GM23338 (cell line): Measurements from ENCODE around the gene SF3B2. TPM values are rescaled to one million over a fixed set of nuclear protein-coding genes. Genes with fewer than 3 reads are reported as not detected.
"Not testable (repeated sequence)": the region's sequence is repeated elsewhere in the genome, so short reads cannot be mapped to it uniquely, and the experiment has no call there.

ENCODE experiments used
- ATAC-seq: fragments of 200-7000 bp; cut with Tn5 transposase; 3 replicates; pipeline ENCODE4 v1.9.1; 2020
- DNase-seq: peaks from one replicate; pipeline ENCODE4 v3.0.0-alpha.2; 2015; ENCODE audit warnings: low spot score
- H2AFZ ChIP-seq: fragments of 200-600 bp; sonication (generic); 2 replicates; pipeline ENCODE4 v1.8.0; 2016; ENCODE audit warnings: antibody characterized with exemption, mild to moderate bottlenecking, moderate library complexity
- H3F3A ChIP-seq: fragments of 200-600 bp; sonication (generic); replicated peaks from 2 replicates; pipeline ENCODE4 v1.8.0; 2017; ENCODE audit warnings: antibody characterized with exemption, mixed run types, low read depth
- H3K27ac ChIP-seq: fragments of 200-600 bp; sonication (generic); 2 replicates; pipeline ENCODE4 v1.6.1; 2016; ENCODE audit warnings: low read depth
- H3K27me3 ChIP-seq: fragments of 200-600 bp; sonication (generic); 2 replicates; pipeline ENCODE4 v1.8.0; 2016; ENCODE audit warnings: mild to moderate bottlenecking, mixed run types, moderate library complexity; ENCODE audit not compliant: insufficient read depth
- H3K36me3 ChIP-seq: fragments of 200-600 bp; sonication (generic); 2 replicates; pipeline ENCODE4 v1.8.0; 2016; ENCODE audit warnings: mild to moderate bottlenecking; ENCODE audit not compliant: insufficient read depth
- H3K4me1 ChIP-seq: fragments of 200-600 bp; sonication (generic); 2 replicates; pipeline ENCODE4 v1.8.0; 2016; ENCODE audit warnings: mild to moderate bottlenecking, moderate library complexity; ENCODE audit not compliant: insufficient read depth
- H3K4me2 ChIP-seq: fragments of 200-600 bp; sonication (generic); 2 replicates; pipeline ENCODE4 v1.7.1; 2017; ENCODE audit warnings: mixed run types
- H3K4me3 ChIP-seq: fragments of 200-600 bp; sonication (generic); 2 replicates; pipeline ENCODE4 v1.6.1; 2016; ENCODE audit warnings: mixed run types
- H3K79me2 ChIP-seq: fragments of 200-600 bp; sonication (generic); replicated peaks from 2 replicates; pipeline ENCODE4 v1.8.0; 2017; ENCODE audit warnings: mild to moderate bottlenecking; ENCODE audit not compliant: insufficient read depth
- H3K9me2 ChIP-seq: fragments of 200-600 bp; sonication (generic); 2 replicates; pipeline ENCODE4 v1.8.0; 2017; ENCODE audit not compliant: insufficient read depth
- H4K20me1 ChIP-seq: fragments of 200-600 bp; sonication (generic); replicated peaks from 2 replicates; pipeline ENCODE4 v1.8.0; 2017; ENCODE audit warnings: mild to moderate bottlenecking; ENCODE audit not compliant: insufficient read depth
- H3K27ac Mint-ChIP-seq: 2 replicates; pipeline ENCODE4 v1.8.0; 2020; ENCODE audit warnings: inconsistent platforms, mild to moderate bottlenecking, moderate library complexity, mixed read lengths
- H3K27me3 Mint-ChIP-seq: 3 replicates; pipeline ENCODE4 v1.8.0; 2022; ENCODE audit warnings: low read depth, mild to moderate bottlenecking, moderate library complexity, mixed read lengths, inconsistent platforms; ENCODE audit not compliant: insufficient read depth, poor library complexity
- H3K36me3 Mint-ChIP-seq: 3 replicates; pipeline ENCODE4 v1.8.0; 2021; ENCODE audit warnings: low read depth, mild to moderate bottlenecking, inconsistent platforms, moderate library complexity, mixed read lengths
- H3K4me1 Mint-ChIP-seq: 3 replicates; pipeline ENCODE4 v1.8.0; 2020; ENCODE audit warnings: mild to moderate bottlenecking, inconsistent platforms, mixed read lengths
- H3K4me3 Mint-ChIP-seq: 3 replicates; pipeline ENCODE4 v1.8.0; 2021; ENCODE audit warnings: moderate library complexity, mild to moderate bottlenecking, inconsistent platforms, mixed read lengths
- H3K9me3 Mint-ChIP-seq: 3 replicates; pipeline ENCODE4 v1.8.0; 2020; ENCODE audit warnings: moderate library complexity, mild to moderate bottlenecking, inconsistent platforms, mixed read lengths
- CREB1 ChIP-seq: fragments of 250-450 bp; sonication (Bioruptor Pico); IDR thresholded peaks from 2 replicates; pipeline ENCODE4 v1.5.0; 2020; ENCODE audit warnings: low read depth, mild to moderate bottlenecking, moderate library complexity
- CTCF ChIP-seq, 2 experiments: fragments of 200-600 bp in 1 of 2; sonication (generic) in 1 of 2; conservative IDR thresholded peaks; 2 replicates each; pipeline versions ENCODE4 v1.5.1 to v1.6.1; 2016 to 2017; ENCODE audit warnings: antibody characterized with exemption in 2 of 2, low read depth in 2 of 2, mild to moderate bottlenecking in 2 of 2, moderate library complexity in 1 of 2
- ETS1 ChIP-seq: IDR thresholded peaks from 2 replicates; pipeline ENCODE4 v1.6.1; 2016; ENCODE audit warnings: antibody characterized with exemption
- EZH2 ChIP-seq: fragments of 200-600 bp; sonication (generic); IDR thresholded peaks from one replicate; pipeline ENCODE4 v1.8.0; 2017; ENCODE audit warnings: antibody characterized with exemption, mild to moderate bottlenecking, low read depth; ENCODE audit not compliant: unreplicated experiment
- POLR2AphosphoS5 ChIP-seq: IDR thresholded peaks from 2 replicates; pipeline ENCODE4 v1.6.1; 2016; ENCODE audit warnings: antibody characterized with exemption, low read depth
- STAT1 ChIP-seq: IDR thresholded peaks from one replicate; pipeline ENCODE4 v1.6.1; 2016; ENCODE audit warnings: antibody characterized with exemption; ENCODE audit not compliant: unreplicated experiment
- polyA plus RNA-seq: library from polyadenylated mRNA; unstranded; fragments of >200 nt; fragmentation: Nextera tagmentation; extraction: Ambion mirVana; gene quantifications from 2 replicates; pipeline ENCODE4 v1.2.1, GENCODE V29; 2016
- total RNA-seq: library from RNA; depleted of rRNA; stranded (reverse); fragments of >200 nt; shearing (Covaris generic); gene quantifications from 2 replicates; pipeline ENCODE4 v1.2.3, GENCODE V29; 2014

Gene SF3B2
- total and polyA plus RNA-seq, 2 experiments from 2014 or later: 173 to 180 TPM

GRCh38 chr11:66020618-66021357 lies 31.4 kb upstream of the SF3B2 start (continued):
- TF ChIP-seq POLR2AphosphoS5 (no peak), EZH2 (no peak), CREB1 (CRISPR knock-in tag) (no peak), STAT1 (no peak), CTCF (conservative IDR thresholded peaks at IDR 0.05; ENCODE audit: low read depth in 2 of 2) (no peak), ETS1 (no peak)

- H3K9me2 ChIP-seq: no peaks in the 10 kb centered on the region
- no peak overlapping the region for H3K4me3 ChIP-seq
- H3F3A ChIP-seq: no peaks in the 10 kb centered on the region
- H3K4me1 Mint-ChIP-seq: peaks cover 3% of the 10 kb centered on the region; the same call in 1 of the 3 replicates
- ATAC-seq (peak; percentile 99), DNase-seq (peak; percentile 93)
- no peaks in the 10 kb centered on the region for H3K79me2 ChIP-seq
- TF ChIP-seq CTCF (conservative IDR thresholded peaks at IDR 0.05; ENCODE audit: low read depth in 2 of 2) (peak; percentile 88 to 91), STAT1 (no peak)
- H3K27ac ChIP-seq: no peak overlapping the region
- no peak overlapping the region for H3K27ac Mint-ChIP-seq
- H3K36me3 ChIP-seq: no peaks in the 10 kb centered on the region
- H3K9me3 Mint-ChIP-seq: no peaks in the 10 kb centered on the region; the same call in 2 of the 3 replicates
- H2AFZ ChIP-seq: peak overlapping the region; percentile 94
- peak overlapping the region; percentile 55; the same call in 1 of the 2 replicates for H3K4me2 ChIP-seq
- H3K4me1 ChIP-seq: no peaks in the 10 kb centered on the region
- H3K27me3 ChIP-seq: 0 out of 2 replicates have a peak, but pooled peaks cover 10% of the 10 kb centered on the region
- H3K27me3 Mint-ChIP-seq: peaks cover 21% of the 10 kb centered on the region
- H3K4me3 Mint-ChIP-seq: peak overlapping the region; percentile 51; the same call in 2 of the 3 replicates
- H4K20me1 ChIP-seq: no peaks in the 10 kb centered on the region
- H3K36me3 Mint-ChIP-seq: no peaks in the 10 kb centered on the region; the same call in 2 of the 3 replicates
Observed at GRCh38 chr11:66022401-66023185, 29.6 kb upstream of the SF3B2 start.

- not testable (repeated sequence) for H3K4me3 ChIP-seq, H3K4me3 Mint-ChIP-seq, H3K4me1 ChIP-seq, H4K20me1 ChIP-seq, H3K4me2 ChIP-seq, H3K36me3 Mint-ChIP-seq, H3K36me3 ChIP-seq, ATAC-seq, H3F3A ChIP-seq, H3K9me2 ChIP-seq, DNase-seq, H3K9me3 Mint-ChIP-seq, H3K79me2 ChIP-seq, H3K27ac Mint-ChIP-seq, H3K4me1 Mint-ChIP-seq, H3K27me3 ChIP-seq, H3K27ac ChIP-seq
- peaks cover 26% of the 10 kb centered on the region for H3K27me3 Mint-ChIP-seq
- peak overlapping the region; percentile 94 for H2AFZ ChIP-seq
Observed at GRCh38 chr11:66023186-66023440, 29.1 kb upstream of the SF3B2 start.
